Fibroblast of pulmonary artery (primary cell): ENCODE measurements around the gene DAGLA.
"Not testable (repeated sequence)": the region's sequence is repeated elsewhere in the genome, so short reads cannot be mapped to it uniquely, and the experiment has no call there.

ENCODE experiments used
- DNase-seq: peaks from one replicate; pipeline ENCODE4 v3.0.0-alpha.2; 2010; ENCODE audit warnings: low read depth
- H3K4me3 ChIP-seq: replicated peaks from 2 replicates; pipeline ENCODE4 v1.5.1; 2011; ENCODE audit warnings: low read depth, mild to moderate bottlenecking, control low read depth, low read length, moderate library complexity
- TF ChIP-seq, protein P1 (sequence below): IDR thresholded peaks from 2 replicates; pipeline ENCODE4 v1.5.1; 2011; ENCODE audit warnings: mild to moderate bottlenecking, control low read depth, low read length, inconsistent platforms; ENCODE audit errors: missing control alignments

DAGLA gene

DNA sequence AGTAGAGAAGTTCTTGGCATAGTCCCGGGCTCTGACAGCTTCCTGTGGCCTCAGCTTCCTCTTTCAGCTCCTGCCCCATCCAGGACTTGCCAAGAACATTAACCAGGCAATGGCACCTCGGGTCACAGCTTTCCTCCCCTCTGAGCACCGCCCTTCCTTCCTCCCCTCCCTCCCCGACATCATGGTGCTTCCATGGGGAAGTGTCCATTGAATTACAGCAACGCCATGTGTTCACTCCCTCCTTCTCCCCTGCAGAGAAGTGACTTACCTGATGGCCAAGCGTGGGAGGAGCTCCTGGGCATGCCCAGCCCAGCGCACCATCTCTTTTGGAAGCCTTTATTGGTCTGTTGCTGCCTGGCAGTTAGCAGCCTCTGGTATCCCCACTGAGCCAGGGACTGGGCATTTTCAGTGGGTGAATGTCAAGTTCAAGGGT, 25.8 kb upstream of the DAGLA start:
- peak; percentile 10 for DNase-seq
- TF ChIP-seq, protein P1, sequence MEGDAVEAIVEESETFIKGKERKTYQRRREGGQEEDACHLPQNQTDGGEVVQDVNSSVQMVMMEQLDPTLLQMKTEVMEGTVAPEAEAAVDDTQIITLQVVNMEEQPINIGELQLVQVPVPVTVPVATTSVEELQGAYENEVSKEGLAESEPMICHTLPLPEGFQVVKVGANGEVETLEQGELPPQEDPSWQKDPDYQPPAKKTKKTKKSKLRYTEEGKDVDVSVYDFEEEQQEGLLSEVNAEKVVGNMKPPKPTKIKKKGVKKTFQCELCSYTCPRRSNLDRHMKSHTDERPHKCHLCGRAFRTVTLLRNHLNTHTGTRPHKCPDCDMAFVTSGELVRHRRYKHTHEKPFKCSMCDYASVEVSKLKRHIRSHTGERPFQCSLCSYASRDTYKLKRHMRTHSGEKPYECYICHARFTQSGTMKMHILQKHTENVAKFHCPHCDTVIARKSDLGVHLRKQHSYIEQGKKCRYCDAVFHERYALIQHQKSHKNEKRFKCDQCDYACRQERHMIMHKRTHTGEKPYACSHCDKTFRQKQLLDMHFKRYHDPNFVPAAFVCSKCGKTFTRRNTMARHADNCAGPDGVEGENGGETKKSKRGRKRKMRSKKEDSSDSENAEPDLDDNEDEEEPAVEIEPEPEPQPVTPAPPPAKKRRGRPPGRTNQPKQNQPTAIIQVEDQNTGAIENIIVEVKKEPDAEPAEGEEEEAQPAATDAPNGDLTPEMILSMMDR: no peak
- H3K4me3 ChIP-seq: no peak overlapping the region

DNA sequence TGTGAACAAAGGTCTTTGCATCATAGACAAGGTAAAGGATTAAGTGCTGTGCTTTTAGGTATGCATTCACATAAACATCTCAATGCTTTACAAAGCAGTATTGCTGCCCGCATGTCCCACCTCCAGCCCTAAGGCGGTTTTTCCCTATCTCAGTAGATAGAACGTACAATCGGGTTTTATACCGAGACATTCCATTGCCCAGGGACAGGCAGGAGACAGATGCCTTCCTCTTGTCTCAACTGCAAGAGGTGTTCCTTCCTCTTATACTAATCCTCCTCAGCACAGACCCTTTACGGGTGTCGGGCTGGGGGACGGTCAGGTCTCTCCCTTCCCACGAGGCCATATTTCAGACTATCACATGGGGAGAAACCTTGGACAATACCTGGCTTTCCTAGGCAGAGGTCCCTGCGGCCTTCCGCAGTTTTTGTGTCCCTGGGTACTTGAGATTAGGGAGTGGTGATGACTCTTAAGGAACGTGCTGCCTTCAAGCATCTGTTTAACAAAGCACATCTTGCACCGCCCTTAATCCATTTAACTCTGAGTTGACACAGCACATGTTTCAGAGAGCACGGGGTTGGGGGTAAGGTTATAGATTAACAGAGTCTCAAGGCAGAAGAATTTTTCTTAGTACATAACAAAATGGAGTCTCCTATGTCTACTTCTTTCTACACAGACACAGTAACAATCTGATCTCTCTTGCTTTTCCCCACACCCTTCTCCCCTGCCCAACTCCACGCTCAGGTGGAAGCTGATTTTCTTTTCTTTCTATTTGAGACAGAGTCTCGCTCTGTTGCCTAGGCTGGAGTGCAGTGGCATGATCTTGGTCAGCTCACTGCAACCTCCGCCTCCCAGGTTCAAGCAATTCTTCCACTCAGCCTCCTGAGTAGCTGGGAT, 24.7 kb upstream of the DAGLA start:
- not testable (repeated sequence) for H3K4me3 ChIP-seq, DNase-seq

DNA sequence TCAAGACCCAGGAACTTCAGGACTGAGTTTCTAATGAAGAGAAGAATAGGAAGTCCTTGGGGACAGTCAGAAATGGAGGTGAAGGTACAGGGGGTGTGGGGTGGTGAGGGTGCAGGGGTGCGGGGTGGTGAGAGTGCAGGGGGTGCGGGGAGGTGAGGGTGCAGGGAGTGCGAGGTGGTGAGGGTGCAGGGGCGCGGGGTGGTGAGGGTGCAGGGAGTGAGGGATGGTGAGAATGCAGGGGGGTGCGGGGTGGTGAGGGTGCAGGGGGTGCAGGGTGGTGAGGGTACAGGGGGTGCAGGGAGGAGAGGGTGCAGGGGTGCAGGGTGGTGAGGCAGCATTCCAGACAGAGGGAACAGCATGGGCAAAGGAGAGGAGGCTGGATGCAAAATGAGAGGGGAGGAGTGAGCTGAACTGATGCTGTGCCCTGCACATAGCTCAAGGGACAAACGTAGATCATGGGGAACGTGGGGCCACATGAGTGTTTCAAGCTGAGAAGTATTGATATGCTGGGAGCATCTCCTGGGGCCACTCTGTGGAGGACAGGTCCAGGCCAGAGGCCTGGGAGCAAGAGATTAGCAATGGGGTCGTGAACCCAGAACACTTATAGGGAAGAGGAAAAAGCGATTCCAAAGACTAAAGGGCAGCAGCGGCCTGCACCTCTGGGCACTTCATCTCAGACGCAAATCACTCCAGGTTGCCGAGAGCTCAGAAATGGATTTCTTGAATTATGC, 23.7 kb upstream of the DAGLA start:
- TF ChIP-seq, protein P1: no peak
- no peak for DNase-seq
- H3K4me3 ChIP-seq: no peak overlapping the region

DNA sequence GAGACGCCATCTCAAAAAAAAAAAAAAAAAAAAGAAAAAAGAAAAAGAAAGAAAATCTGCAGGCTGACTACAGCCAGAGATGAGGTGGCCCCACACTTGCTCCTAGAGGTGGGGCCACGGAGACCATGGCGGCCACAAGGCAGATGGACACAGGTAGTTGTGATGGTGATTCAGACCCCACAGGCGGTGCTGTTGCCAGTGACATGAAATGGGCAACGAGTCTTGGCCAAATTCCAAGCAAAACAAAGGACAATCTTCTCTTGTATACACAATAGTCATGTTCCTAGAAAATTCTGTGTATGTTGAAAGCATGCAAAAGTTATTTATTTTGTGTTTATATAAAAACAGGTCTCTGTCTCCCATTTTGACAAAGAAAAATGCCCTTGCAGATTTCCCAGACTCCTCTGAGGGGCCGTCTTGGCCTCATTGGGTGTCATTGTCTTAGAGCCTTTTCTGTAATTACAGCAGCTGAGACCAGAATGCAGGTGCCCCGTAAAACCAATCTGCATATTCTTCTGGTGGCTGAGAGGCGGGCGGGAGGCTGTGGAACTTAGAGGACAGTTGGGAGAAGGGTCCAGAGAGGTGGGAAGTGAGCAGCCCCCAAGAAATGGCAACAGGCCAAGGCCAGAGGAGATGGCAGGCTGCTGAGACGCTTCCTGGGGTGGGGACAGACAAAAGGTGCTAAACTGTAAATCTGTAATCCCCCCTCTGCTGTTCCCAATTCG, 22.5 kb upstream of the DAGLA start:
- peak; percentile 33 for DNase-seq
- no peak overlapping the region for H3K4me3 ChIP-seq
- TF ChIP-seq, protein P1: no peak

DNA sequence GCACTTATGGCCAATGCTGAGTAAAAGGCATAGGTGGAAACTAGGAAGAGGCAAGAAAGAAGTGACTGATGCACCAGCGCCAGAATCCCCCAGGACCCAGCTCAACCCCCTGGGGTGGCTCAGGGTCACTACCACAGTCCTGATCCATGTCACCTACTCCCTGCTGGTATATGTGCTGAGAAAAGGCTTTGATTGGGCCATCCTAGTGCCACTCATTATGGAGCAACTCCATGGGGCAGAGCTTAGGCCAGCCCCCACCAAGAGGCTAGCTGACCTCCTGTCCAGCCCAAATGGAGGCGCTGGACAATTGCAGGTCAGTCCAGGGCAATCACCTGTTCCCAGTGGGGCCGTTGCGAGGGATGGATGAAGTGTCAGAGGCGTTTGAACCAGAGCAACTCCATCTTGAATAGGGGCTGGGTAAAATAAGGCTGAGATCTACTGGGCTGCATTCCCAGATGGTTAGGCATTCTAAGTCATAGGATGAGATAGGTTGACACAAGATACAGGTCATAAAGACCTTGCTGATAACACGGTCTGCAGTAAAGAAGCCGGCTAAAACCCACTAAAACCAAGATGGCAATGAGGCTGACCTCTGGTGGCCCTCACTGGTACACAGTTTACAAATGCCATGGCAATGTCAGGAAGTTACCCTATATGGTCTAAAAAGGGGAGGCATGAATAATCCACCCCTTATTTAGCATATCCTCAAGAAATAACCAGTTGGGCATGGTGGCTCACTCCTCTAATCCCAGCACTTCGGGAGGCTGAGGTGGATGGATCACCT, 20.6 kb upstream of the DAGLA start:
- DNase-seq: peak; percentile 11
- TF ChIP-seq, protein P1: no peak
- no peak overlapping the region for H3K4me3 ChIP-seq

DNA sequence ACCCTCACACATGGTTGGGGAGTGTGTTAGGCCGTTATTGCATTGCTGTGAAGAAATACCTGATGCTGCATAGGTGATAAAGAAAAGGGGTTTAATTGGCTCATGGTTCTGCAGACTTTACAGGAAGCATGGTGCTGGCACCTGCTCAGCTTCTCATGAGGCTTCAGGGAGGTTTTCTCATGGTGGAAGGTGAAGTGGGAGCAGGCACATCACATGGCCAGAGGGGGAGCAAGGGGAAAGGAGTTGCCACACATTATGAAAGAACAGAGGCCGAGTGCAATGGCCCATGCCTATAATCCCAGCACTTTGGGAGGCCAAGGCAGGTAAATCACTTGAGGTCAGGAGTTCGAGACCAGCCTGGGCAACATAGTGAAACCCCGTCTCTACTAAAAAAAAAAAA, 19.2 kb upstream of the DAGLA start:
- DNase-seq, H3K4me3 ChIP-seq: not testable (repeated sequence)

DNA sequence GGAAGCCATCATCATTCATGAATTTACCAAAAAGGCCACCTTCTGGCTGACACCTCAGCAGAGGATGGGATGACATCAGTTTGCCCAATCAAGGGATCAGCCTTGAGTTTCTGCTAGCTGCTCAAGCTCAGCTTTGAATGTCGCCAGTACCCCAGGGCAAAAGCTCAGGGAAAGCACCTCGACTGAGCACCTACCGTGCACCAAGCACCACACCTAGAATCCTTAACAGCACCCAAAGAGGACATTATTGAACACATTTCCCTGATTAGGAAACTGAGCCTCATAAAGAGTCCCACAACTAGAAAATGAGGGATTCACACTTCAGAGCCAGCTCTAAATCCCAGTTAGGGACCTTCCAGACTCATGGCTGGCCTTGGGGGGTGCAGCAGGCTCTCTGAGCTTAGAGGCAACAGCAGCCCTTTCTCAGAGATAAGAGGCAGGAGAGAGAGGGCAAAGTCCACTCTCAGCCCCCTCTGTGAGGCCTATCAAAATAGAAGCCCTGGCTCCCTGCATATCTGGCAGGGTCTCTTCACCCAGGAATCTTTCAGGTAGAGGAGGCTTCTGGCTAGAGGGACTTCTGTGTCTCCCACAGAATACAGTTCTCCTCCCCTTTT, 13.4 kb upstream of the DAGLA start:
- TF ChIP-seq, protein P1: no peak
- DNase-seq: no peak
- no peak overlapping the region for H3K4me3 ChIP-seq
